Astrocyte (in vitro differentiated cells and primary cell): ENCODE results near the gene FMC1. TPM values are rescaled to one million over a fixed set of nuclear protein-coding genes. Genes with fewer than 3 reads are reported as not detected.
A peak's percentile ranks its signal among the peaks of the same experiment; 100 is the strongest.

Source experiments
- DNase-seq: peaks from one replicate; pipeline ENCODE4 v3.0.0-alpha.2; 2010; ENCODE audit warnings: low read depth
- FAIRE-seq: peaks from 2 replicates; lab custom pipeline; 2011; peaks lifted over from hg19 to GRCh38; lab: Jason Lieb, UNC
- H2AFZ ChIP-seq: 2 replicates; pipeline ENCODE4 v1.6.0; 2012; ENCODE audit warnings: low read depth, low read length, inconsistent platforms
- H3K27ac ChIP-seq: 2 replicates; pipeline ENCODE4 v1.5.1; 2011; ENCODE audit warnings: low read depth, low read length, inconsistent platforms
- H3K27me3 ChIP-seq: 2 replicates; pipeline ENCODE4 v1.6.0; 2011; ENCODE audit warnings: low read length, inconsistent platforms; ENCODE audit not compliant: insufficient read depth
- H3K36me3 ChIP-seq: 2 replicates; pipeline ENCODE4 v1.5.1; 2011; ENCODE audit warnings: low read length, inconsistent platforms; ENCODE audit not compliant: insufficient read depth
- H3K4me1 ChIP-seq: 2 replicates; pipeline ENCODE4 v1.5.1; 2011; ENCODE audit warnings: low read length, inconsistent platforms; ENCODE audit not compliant: insufficient read depth
- H3K4me2 ChIP-seq: 2 replicates; pipeline ENCODE4 v1.6.0; 2012; ENCODE audit warnings: low read length, inconsistent platforms
- H3K4me3 ChIP-seq: 2 replicates; pipeline ENCODE4 v1.5.1; 2011; ENCODE audit warnings: low read depth, mild to moderate bottlenecking, low read length, inconsistent platforms; ENCODE audit not compliant: insufficient read depth
- H3K79me2 ChIP-seq: 2 replicates; pipeline ENCODE4 v1.6.0; 2012; ENCODE audit warnings: mild to moderate bottlenecking, low read length, inconsistent platforms; ENCODE audit not compliant: insufficient read depth
- H3K9ac ChIP-seq: 2 replicates; pipeline ENCODE4 v1.6.0; 2012; ENCODE audit warnings: mild to moderate bottlenecking, low read length, inconsistent platforms
- H3K9me3 ChIP-seq: 2 replicates; pipeline ENCODE4 v1.5.1; 2012; ENCODE audit warnings: low read depth, mild to moderate bottlenecking, low read length, inconsistent platforms; ENCODE audit not compliant: insufficient read depth
- H4K20me1 ChIP-seq: 2 replicates; pipeline ENCODE4 v1.6.0; 2012; ENCODE audit warnings: low read length, inconsistent platforms; ENCODE audit not compliant: insufficient read depth
- H3K27ac Mint-ChIP-seq: one replicate; pipeline ENCODE4 v1.8.0; 2021; ENCODE audit warnings: mild to moderate bottlenecking, mixed read lengths; ENCODE audit not compliant: unreplicated experiment
- H3K27me3 Mint-ChIP-seq: one replicate; pipeline ENCODE4 v1.8.0; 2021; ENCODE audit warnings: low read depth, mixed read lengths; ENCODE audit not compliant: unreplicated experiment
- H3K36me3 Mint-ChIP-seq: one replicate; pipeline ENCODE4 v1.8.0; 2021; ENCODE audit warnings: low read depth, mixed read lengths; ENCODE audit not compliant: unreplicated experiment
- H3K4me1 Mint-ChIP-seq: one replicate; pipeline ENCODE4 v1.8.0; 2021; ENCODE audit warnings: low read depth, mixed read lengths; ENCODE audit not compliant: unreplicated experiment
- H3K4me3 Mint-ChIP-seq: one replicate; pipeline ENCODE4 v1.8.0; 2021; ENCODE audit warnings: mild to moderate bottlenecking, moderate library complexity, mixed read lengths; ENCODE audit not compliant: unreplicated experiment
- H3K9me3 Mint-ChIP-seq: one replicate; pipeline ENCODE4 v1.8.0; 2021; ENCODE audit warnings: mild to moderate bottlenecking, mixed read lengths; ENCODE audit not compliant: unreplicated experiment
- CTCF ChIP-seq: IDR thresholded peaks from 2 replicates; pipeline ENCODE4 v1.5.1; 2011; ENCODE audit warnings: low read depth, mild to moderate bottlenecking, inconsistent platforms, low read length, moderate library complexity; ENCODE audit not compliant: insufficient read depth
- EZH2 ChIP-seq: IDR thresholded peaks from 2 replicates; pipeline ENCODE4 v1.6.1; 2012; ENCODE audit warnings: mild to moderate bottlenecking, low read length, inconsistent platforms; ENCODE audit not compliant: insufficient read depth
- total RNA-seq: library from RNA; stranded (reverse); gene quantifications from 2 replicates; pipeline ENCODE4 v1.2.1, GENCODE V29; 2021

Gene FMC1
- total RNA-seq, 1 donor from 2014 or later: 8.4 TPM

GRCh38 chr7:139389774-139390173 is 48.6 kb downstream of the FMC1 start:
- H3K36me3 Mint-ChIP-seq: peaks cover 26% of the 10 kb centered on the region
- Histone ChIP-seq H4K20me1 (peaks cover 54% of the 10 kb centered on the region), H3K36me3 (peaks cover 16% of the 10 kb centered on the region), H3K4me2 (no peak overlapping the region), H3K27me3 (no peaks in the 10 kb centered on the region), H3K9ac (no peak overlapping the region), H3K4me3 (no peak overlapping the region), H2AFZ (no peak overlapping the region), H3K9me3 (no peaks in the 10 kb centered on the region), H3K79me2 (peaks cover 93% of the 10 kb centered on the region), H3K27ac (no peak overlapping the region), H3K4me1 (no peaks in the 10 kb centered on the region)
- H3K4me1 Mint-ChIP-seq: peaks cover 8% of the 10 kb centered on the region
- TF ChIP-seq EZH2: no peak
- no peak for TF ChIP-seq CTCF
- peak overlapping the region; percentile 58 for H3K27ac Mint-ChIP-seq
- no peaks in the 10 kb centered on the region for H3K9me3 Mint-ChIP-seq
- DNase-seq (no peak), FAIRE-seq (no peak)
- H3K4me3 Mint-ChIP-seq: no peak overlapping the region
- no peaks in the 10 kb centered on the region for H3K27me3 Mint-ChIP-seq

- H3K27me3 ChIP-seq: no peaks in the 10 kb centered on the region
- no peak overlapping the region for H3K9ac ChIP-seq
- no peak overlapping the region for H3K4me2 ChIP-seq
- H3K9me3 Mint-ChIP-seq: no peaks in the 10 kb centered on the region
- H3K4me3 ChIP-seq: no peak overlapping the region
- H3K4me1 ChIP-seq: no peaks in the 10 kb centered on the region
- H3K36me3 ChIP-seq: peaks cover 23% of the 10 kb centered on the region
- H3K27me3 Mint-ChIP-seq: no peaks in the 10 kb centered on the region
- H3K27ac Mint-ChIP-seq: no peak overlapping the region
- FAIRE-seq: no peak
- no peak overlapping the region for H3K4me3 Mint-ChIP-seq
- peaks cover 61% of the 10 kb centered on the region for H4K20me1 ChIP-seq
- TF ChIP-seq CTCF (no peak), EZH2 (no peak)
- peaks cover 19% of the 10 kb centered on the region for H3K4me1 Mint-ChIP-seq
- no peaks in the 10 kb centered on the region for H3K9me3 ChIP-seq
- H3K36me3 Mint-ChIP-seq: peaks cover 20% of the 10 kb centered on the region
- H3K27ac ChIP-seq: no peak overlapping the region
- H3K79me2 ChIP-seq: peaks cover 91% of the 10 kb centered on the region
- no peak for DNase-seq
- H2AFZ ChIP-seq: no peak overlapping the region
These were observed 52.6 kb downstream of the FMC1 start for GRCh38 chr7:139393621-139394211.

- peaks cover 14% of the 10 kb centered on the region for H3K36me3 Mint-ChIP-seq
- no peak for FAIRE-seq
These were observed 53.4 kb downstream of the FMC1 start for GRCh38 chr7:139394540-139394939.

More at GRCh38 chr7:139394540-139394939, 53.4 kb downstream of the FMC1 start:
- no peaks in the 10 kb centered on the region for H3K9me3 Mint-ChIP-seq
- Histone ChIP-seq H3K4me2 (no peak overlapping the region), H3K36me3 (peaks cover 20% of the 10 kb centered on the region), H3K27ac (no peak overlapping the region), H4K20me1 (peaks cover 54% of the 10 kb centered on the region), H3K9ac (no peak overlapping the region), H3K9me3 (no peaks in the 10 kb centered on the region), H3K4me1 (no peaks in the 10 kb centered on the region), H3K27me3 (no peaks in the 10 kb centered on the region), H3K79me2 (peaks cover 83% of the 10 kb centered on the region), H2AFZ (no peak overlapping the region), H3K4me3 (no peak overlapping the region)
- DNase-seq: no peak
- no peak overlapping the region for H3K4me3 Mint-ChIP-seq
- H3K27ac Mint-ChIP-seq: no peak overlapping the region
- H3K27me3 Mint-ChIP-seq: no peaks in the 10 kb centered on the region
- TF ChIP-seq EZH2 (no peak), CTCF (no peak)
- peaks cover 19% of the 10 kb centered on the region for H3K4me1 Mint-ChIP-seq
